HG03442 (cell line): ENCODE data around the gene GNA14.
"Not testable (repeated sequence)": the region's sequence is repeated elsewhere in the genome, so short reads cannot be mapped to it uniquely, and the experiment has no call there.

Source experiments
- ATAC-seq: cut with Tn5 transposase; IDR thresholded peaks from one replicate; pipeline ENCODE4 v1.9.1; 2021; ENCODE audit warnings: mild to moderate bottlenecking, moderate library complexity; ENCODE audit not compliant: unreplicated experiment

Gene GNA14

GRCh38 chr9:77648234-77649108 lies at the start of gene GNA14:
GNA14 (minus strand) TSS chr9:77648322; CDS start chr9:77647793, 529 bp downstream.
- ATAC-seq, result no peak

GRCh38 chr9:77697238-77697984 lies 49.3 kb upstream of the GNA14 start:
- ATAC-seq, result no peak

GRCh38 chr9:77690723-77691122 lies 42.6 kb upstream of the GNA14 start:
- ATAC-seq, result not testable (repeated sequence)

GRCh38 chr9:77690119-77690518 lies 42.0 kb upstream of the GNA14 start:
- ATAC-seq, result not testable (repeated sequence)

- not testable (repeated sequence) for ATAC-seq
Measured at GRCh38 chr9:77687737-77688136, 39.6 kb upstream of the GNA14 start.

GRCh38 chr9:77680581-77680980 lies 32.5 kb upstream of the GNA14 start:
- ATAC-seq, result no peak

- no peak for ATAC-seq
Measured at GRCh38 chr9:77679661-77680368, 31.7 kb upstream of the GNA14 start.

- no peak for ATAC-seq
Measured at GRCh38 chr9:77679088-77679487, 31.0 kb upstream of the GNA14 start.

GRCh38 chr9:77677957-77678535 lies 29.9 kb upstream of the GNA14 start:
- no peak for ATAC-seq

GRCh38 chr9:77677397-77677796 lies 29.3 kb upstream of the GNA14 start:
- ATAC-seq, result no peak

- no peak for ATAC-seq
Measured at GRCh38 chr9:77673941-77674791, 26.0 kb upstream of the GNA14 start.

GRCh38 chr9:77672183-77672582 lies 24.1 kb upstream of the GNA14 start:
- no peak for ATAC-seq

- ATAC-seq, result no peak
Measured at GRCh38 chr9:77667151-77667550, 19.0 kb upstream of the GNA14 start.

GRCh38 chr9:77663754-77664153 lies 15.6 kb upstream of the GNA14 start:
- ATAC-seq, result no peak

GRCh38 chr9:77661566-77662085 lies 13.5 kb upstream of the GNA14 start:
- ATAC-seq, result no peak

GRCh38 chr9:77659926-77660325 lies 11.8 kb upstream of the GNA14 start:
- ATAC-seq, result no peak

GRCh38 chr9:77651203-77651602 lies 3.1 kb upstream of the GNA14 start:
- no peak for ATAC-seq

GRCh38 chr9:77649109-77649812 lies 1.1 kb upstream of the GNA14 start:
- no peak for ATAC-seq
